Endothelial cell of coronary artery (primary cell): ENCODE results near the gene DAPK1. TPM values are rescaled to one million over a fixed set of nuclear protein-coding genes. Genes with fewer than 3 reads are reported as not detected.

ENCODE experiments used
- total RNA-seq: library from RNA; depleted of rRNA; stranded (reverse); fragments of >200 nt; gene quantifications from 2 replicates; pipeline ENCODE4 v1.2.3, GENCODE V29; 2014

The DAPK1 gene
- 45.3 and 65.3 TPM in 2 replicates for total RNA-seq

GRCh38 chr9:87497604-87498045 is at the start of gene DAPK1:
DAPK1 (plus strand) TSS chr9:87497867; CDS start chr9:87499078, 1,211 bp downstream.

GRCh38 chr9:87725900-87726709 is 228.4 kb downstream of the DAPK1 start, which contains the start of gene CTSL:
CTSL (plus strand) TSS chr9:87726119; CDS start chr9:87727604, 1,485 bp downstream.

Other genes with a start within 250 kb of the DAPK1 start
- 93.1 and 129 TPM in 2 replicates for gene CTSL, start 228.3 kb downstream of the DAPK1 start, total RNA-seq